HepG2 (cell line): Measurements from ENCODE around the gene PAFAH1B2. TPM values are rescaled to one million over a fixed set of nuclear protein-coding genes. Genes with fewer than 3 reads are reported as not detected.

ENCODE experiments used
- AGO2 ChIP-seq: fragments of 200-400 bp; formaldehyde crosslinking; optimal IDR thresholded peaks from 2 replicates; pipeline ENCODE3; 2017; ENCODE audit warnings: mild to moderate bottlenecking, low read depth, low read length, moderate library complexity
- DRAP1 ChIP-seq: IDR thresholded peaks from 2 replicates; pipeline ENCODE4 v1.6.1; 2016; ENCODE audit warnings: missing genetic modification reagents, missing compliant biosample characterization
- ETV6 ChIP-seq: sonication (generic); formaldehyde crosslinking; conservative IDR thresholded peaks from 2 replicates; pipeline ENCODE4 v1.4.0; 2020; ENCODE audit warnings: missing genetic modification reagents
- GABPB1 ChIP-seq: IDR thresholded peaks from 2 replicates; pipeline ENCODE4 v1.6.1; 2016; ENCODE audit warnings: mild to moderate bottlenecking, missing genetic modification reagents, moderate library complexity, missing compliant biosample characterization
- HNRNPL ChIP-seq: fragments of 200-400 bp; formaldehyde crosslinking; IDR thresholded peaks from 2 replicates; pipeline ENCODE4 v1.6.1; 2017; ENCODE audit warnings: mild to moderate bottlenecking, low read depth, low read length
- KDM5B ChIP-seq: sonication (generic); formaldehyde crosslinking; IDR thresholded peaks from 2 replicates; pipeline ENCODE4 v1.4.0; 2020; ENCODE audit warnings: missing genetic modification reagents, mild to moderate bottlenecking, borderline replicate concordance
- MXI1 ChIP-seq: IDR thresholded peaks from 3 replicates; pipeline ENCODE4 v1.6.1; 2012; ENCODE audit warnings: low read depth, low read length, inconsistent platforms, borderline replicate concordance
- PPARG ChIP-seq: conservative IDR thresholded peaks from 2 replicates; pipeline ENCODE4 v1.6.1; 2016; ENCODE audit warnings: missing biosample characterization, missing genetic modification reagents
- RAD21 ChIP-seq: fragments of 450-650 bp; formaldehyde crosslinking; IDR thresholded peaks from 2 replicates; pipeline ENCODE4 v1.5.0; 2020; ENCODE audit warnings: mild to moderate bottlenecking
- RFXANK ChIP-seq: IDR thresholded peaks from 2 replicates; pipeline ENCODE4 v1.6.1; 2016
- SAP130 ChIP-seq: IDR thresholded peaks from 2 replicates; pipeline ENCODE4 v1.6.1; 2016; ENCODE audit warnings: low read depth
- SMC3 ChIP-seq: IDR thresholded peaks from 2 replicates; pipeline ENCODE4 v1.6.1; 2011; ENCODE audit warnings: low read length, improper control_type of control experiment
- TCF7L2 ChIP-seq: IDR thresholded peaks from 2 replicates; pipeline ENCODE4 v1.6.1; 2011; ENCODE audit warnings: mild to moderate bottlenecking, low read depth, low read length, moderate library complexity
- THAP7 ChIP-seq: sonication (generic); formaldehyde crosslinking; IDR thresholded peaks from 2 replicates; pipeline ENCODE4 v1.8.1; 2023; ENCODE audit warnings: mild to moderate bottlenecking, missing genetic modification reagents
- UBTF ChIP-seq: sonication (generic); formaldehyde crosslinking; IDR thresholded peaks from 2 replicates; pipeline ENCODE4 v1.4.0; 2020; ENCODE audit warnings: mild to moderate bottlenecking, missing genetic modification reagents
- XRCC5 ChIP-seq: fragments of 200-400 bp; formaldehyde crosslinking; optimal IDR thresholded peaks from 2 replicates; pipeline ENCODE3; 2017; ENCODE audit warnings: mild to moderate bottlenecking, low read length
- YEATS4 ChIP-seq: sonication (generic); formaldehyde crosslinking; IDR thresholded peaks from 2 replicates; pipeline ENCODE4 v1.4.0; 2020; ENCODE audit warnings: missing genetic modification reagents, borderline replicate concordance
- ZBTB33 ChIP-seq: sonication (generic); formaldehyde crosslinking; IDR thresholded peaks from 2 replicates; pipeline ENCODE4 v1.4.0; 2020; ENCODE audit warnings: missing genetic modification reagents
- ZBTB44 ChIP-seq: sonication (generic); formaldehyde crosslinking; IDR thresholded peaks from 2 replicates; pipeline ENCODE4 v1.4.0; 2020; ENCODE audit warnings: missing genetic modification reagents
- ZMYM4 ChIP-seq: sonication (generic); formaldehyde crosslinking; IDR thresholded peaks from 2 replicates; pipeline ENCODE4 v1.8.1; 2023; ENCODE audit warnings: mild to moderate bottlenecking, missing genetic modification reagents
- ZNF24 ChIP-seq: fragments of 450-650 bp; IDR thresholded peaks from 2 replicates; pipeline ENCODE4 v1.6.1; 2017; ENCODE audit warnings: antibody characterized with exemption, mild to moderate bottlenecking
- ZNF44 ChIP-seq: sonication (generic); formaldehyde crosslinking; IDR thresholded peaks from 2 replicates; pipeline ENCODE4 v1.5.1; 2020; ENCODE audit warnings: mild to moderate bottlenecking, missing genetic modification reagents
- ZNF740 ChIP-seq: sonication (generic); formaldehyde crosslinking; IDR thresholded peaks from 2 replicates; pipeline ENCODE4 v1.4.0; 2020; ENCODE audit warnings: missing genetic modification reagents
- polyA plus RNA-seq, 8 experiments: library from polyadenylated mRNA; depleted of rRNA in 3 of 8; stranded (reverse) in 7 of 8; unstranded in 1 of 8; fragments of >200 nt; fragmentation: Illumina TruSeq in 4 of 8; extraction: Trizol in 4 of 8; gene quantifications; 2 replicates each; pipeline versions ENCODE4 v1.2.1 to v1.2.3, GENCODE V29; 2011 to 2016; ENCODE audit warnings: low read depth in 4 of 8, missing spikeins in 1 of 8, mixed read lengths in 1 of 8; ENCODE audit not compliant: insufficient read depth in 1 of 8
- total RNA-seq, 5 experiments: library from RNA; depleted of rRNA; stranded (reverse); fragments of >200 nt; fragmentation: Illumina TruSeq; extraction: Trizol; gene quantifications; 2 replicates each; pipeline ENCODE4 v1.2.3, GENCODE V29; 2016; ENCODE audit warnings: low read depth in 1 of 5

The PAFAH1B2 gene
- total and polyA plus RNA-seq, 2 of the 13 experiments (the other 11 are each of a cell fraction or from before 2014, with no cell fraction given): 28.8 to 104 TPM

GRCh38 chr11:117180661-117181585 lies 36.8 kb downstream of the PAFAH1B2 start (continued):
- TF ChIP-seq DRAP1 (CRISPR knock-in tag) (no peak), THAP7 (0 out of 2 replicates have a peak, but pooled peaks have one; percentile 46), ZNF44 (no peak), UBTF (CRISPR knock-in tag) (peak; percentile 35; the same call in 1 of the 2 replicates), ETV6 (no peak), KDM5B (CRISPR knock-in tag) (0 out of 2 replicates have a peak, but pooled peaks have one; percentile 32), ZNF740 (CRISPR knock-in tag) (0 out of 2 replicates have a peak, but pooled peaks have one; percentile 19), XRCC5 (peak; percentile 83), SAP130 (CRISPR knock-in tag) (peak; percentile 64), ZMYM4 (peak; percentile 14; the same call in 1 of the 2 replicates), RAD21 (CRISPR knock-in tag) (peak; percentile 57), YEATS4 (CRISPR knock-in tag) (0 out of 2 replicates have a peak, but pooled peaks have one; percentile 11), HNRNPL (0 out of 2 replicates have a peak, but pooled peaks have one; percentile 71), AGO2 (no peak), TCF7L2 (no peak), PPARG (CRISPR knock-in tag) (no peak), ZNF24 (no peak), GABPB1 (0 out of 2 replicates have a peak, but pooled peaks have one; percentile 43), SMC3 (peak; percentile 39), ZBTB33 (CRISPR knock-in tag) (peak; percentile 81), RFXANK (CRISPR knock-in tag) (no peak), ZBTB44 (CRISPR knock-in tag) (no peak), MXI1 (peak; percentile 46; the same call in 1 of the 3 replicates)
